NCI-H1417 treated with DMSO at 0.1 percent for 48 hours (cell line): Measurements from ENCODE around the gene TSPAN7.

Experiments
- DNase-seq: peaks from one replicate; lab custom pipeline; 2025; lab: John Stamatoyannopoulos, UW

Gene TSPAN7

DNA sequence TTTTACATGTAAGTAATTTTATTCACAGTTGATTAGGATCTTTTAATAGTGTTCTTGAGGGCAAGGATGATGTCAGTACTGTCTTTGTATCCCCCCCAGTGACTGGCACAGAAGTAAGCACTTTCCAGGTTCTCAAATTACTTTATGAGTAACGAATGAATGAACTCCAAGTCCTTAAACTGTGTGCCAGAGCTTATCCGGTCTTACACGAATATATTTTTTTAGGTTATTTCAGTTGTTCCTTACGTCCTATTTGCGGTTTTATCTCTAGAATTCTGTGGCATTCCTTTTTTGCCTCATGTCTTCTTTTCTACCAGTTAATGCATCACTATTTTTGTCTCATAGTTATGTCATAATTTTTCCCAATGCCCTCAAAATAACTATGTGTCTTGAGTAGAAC is 133.1 kb downstream of the TSPAN7 start:
- DNase-seq: no peak

DNA sequence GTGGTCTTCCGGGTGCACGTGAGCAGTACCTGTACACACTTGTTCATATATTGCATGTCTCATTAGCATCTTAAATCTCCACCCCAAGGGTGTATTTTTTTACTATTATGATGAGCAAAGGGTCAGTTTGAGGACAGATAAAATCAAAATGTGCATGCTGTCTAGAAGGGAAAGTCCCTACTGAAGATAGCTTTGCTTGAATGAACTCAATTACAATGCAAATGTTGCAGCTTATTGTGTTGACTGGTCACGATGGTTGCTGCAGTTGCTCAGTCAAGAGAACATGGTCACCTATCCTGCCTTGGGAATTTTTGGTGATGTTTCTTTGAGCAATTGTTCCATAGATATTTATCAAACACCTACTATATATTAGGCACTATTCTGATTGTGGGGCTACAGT is 136.1 kb downstream of the TSPAN7 start:
- DNase-seq: no peak

DNA sequence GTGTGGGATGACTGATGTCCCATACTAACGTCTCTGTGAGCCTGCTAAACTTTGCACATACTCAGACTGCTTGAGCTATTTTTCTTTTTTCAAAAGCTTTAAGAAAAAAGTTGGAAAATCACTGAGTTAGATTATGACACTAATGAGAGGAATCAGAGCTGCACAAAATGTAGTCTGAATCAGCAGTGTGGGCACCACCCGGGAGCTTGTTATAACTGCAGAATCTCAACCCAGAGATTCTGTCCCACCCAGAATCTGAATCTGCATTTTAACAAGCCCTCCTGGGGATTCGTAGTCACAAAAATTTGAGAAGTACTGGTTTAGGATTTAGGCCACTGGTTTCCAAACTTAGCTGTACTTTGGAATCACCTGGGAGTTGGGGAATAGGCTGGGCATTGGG is 137.8 kb downstream of the TSPAN7 start:
- DNase-seq: no peak

DNA sequence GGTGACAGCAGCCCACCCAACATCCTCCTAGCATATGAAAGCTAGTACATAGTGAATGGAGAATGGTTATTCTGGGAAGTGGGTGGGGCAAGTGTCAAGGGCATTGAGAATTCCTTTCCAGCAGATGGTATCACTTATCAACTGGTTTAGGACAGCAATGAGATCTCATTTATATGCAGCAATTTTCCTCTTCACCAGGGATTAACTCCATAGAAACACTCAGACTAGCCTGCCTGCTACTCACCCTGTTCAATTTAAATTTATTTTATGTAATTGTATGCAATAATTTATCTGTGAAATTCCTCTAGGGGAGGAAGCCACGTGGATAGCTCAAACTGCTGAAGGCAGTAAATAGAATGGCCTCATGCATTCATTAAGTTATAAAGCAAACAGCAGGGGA is 138.4 kb downstream of the TSPAN7 start:
- DNase-seq: no peak

DNA sequence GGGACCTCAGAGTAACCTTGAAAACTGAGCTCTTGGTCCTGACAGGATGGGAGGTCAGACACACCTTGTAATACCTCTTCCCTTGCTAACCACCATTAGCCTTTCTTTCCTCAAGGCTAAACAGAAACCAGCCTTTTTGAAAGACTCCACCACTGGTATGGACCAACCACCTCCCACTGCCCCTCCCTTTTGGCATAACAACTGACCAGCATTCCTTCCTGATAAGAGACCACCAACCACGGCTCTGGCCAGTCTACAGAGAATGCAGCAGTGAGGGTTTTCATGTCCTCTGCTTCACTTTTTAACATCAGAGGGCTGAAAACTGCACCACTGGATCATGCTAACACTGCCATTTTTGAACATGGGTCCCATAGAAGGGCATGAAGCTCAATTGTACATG is 139.7 kb downstream of the TSPAN7 start:
- DNase-seq: no peak

DNA sequence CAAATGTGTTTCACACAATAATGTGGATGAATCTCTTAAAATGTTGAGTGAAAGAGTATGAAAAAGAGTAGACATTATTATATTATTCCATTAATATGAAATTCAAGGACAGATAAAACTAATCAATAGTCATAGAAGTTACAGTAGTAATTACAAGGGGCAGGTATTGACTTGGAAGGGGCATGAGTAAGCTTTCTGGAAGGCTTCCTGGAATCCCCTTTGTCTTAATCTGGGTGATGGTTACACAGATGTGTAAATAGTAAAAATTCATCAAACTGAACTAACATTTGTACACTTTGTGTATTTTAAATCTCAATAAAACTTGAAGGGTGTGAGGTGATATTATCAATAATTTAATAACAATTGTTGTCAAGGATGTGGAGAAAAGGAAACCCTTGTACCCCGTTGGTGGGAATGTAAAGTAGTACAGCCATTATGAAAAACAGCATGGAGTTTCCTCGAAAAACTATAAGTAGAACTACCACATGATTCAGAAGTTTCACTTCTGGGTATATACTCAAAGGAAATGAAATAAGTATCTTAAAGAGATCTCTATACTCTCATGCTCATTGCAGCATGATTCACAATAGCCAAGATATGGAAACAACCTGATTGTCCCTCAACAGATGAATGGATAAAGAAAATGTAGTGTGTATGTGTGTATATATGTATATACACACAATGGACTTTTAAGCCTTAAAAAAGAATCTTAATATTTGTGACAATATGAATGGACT is 143.0 kb downstream of the TSPAN7 start:
- DNase-seq: no peak

DNA sequence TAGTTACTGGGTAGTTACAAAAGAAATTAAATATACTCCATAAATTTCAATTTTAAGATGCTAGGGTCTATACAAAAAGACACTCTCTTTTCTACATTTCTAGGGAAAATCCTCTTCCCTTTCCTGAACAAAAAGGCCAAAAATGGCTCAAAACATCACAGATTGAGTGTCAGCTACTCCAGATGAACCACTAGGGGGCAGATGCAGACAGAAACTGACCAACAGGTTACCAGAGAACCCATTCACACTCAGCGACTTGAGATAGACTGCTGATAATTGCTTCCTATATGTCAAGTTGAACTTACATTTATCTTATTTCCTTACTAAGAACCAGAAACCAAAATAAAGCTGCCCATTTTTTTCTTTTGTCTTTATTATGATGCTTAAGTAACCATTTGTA is 156.5 kb downstream of the TSPAN7 start:
- no peak for DNase-seq

DNA sequence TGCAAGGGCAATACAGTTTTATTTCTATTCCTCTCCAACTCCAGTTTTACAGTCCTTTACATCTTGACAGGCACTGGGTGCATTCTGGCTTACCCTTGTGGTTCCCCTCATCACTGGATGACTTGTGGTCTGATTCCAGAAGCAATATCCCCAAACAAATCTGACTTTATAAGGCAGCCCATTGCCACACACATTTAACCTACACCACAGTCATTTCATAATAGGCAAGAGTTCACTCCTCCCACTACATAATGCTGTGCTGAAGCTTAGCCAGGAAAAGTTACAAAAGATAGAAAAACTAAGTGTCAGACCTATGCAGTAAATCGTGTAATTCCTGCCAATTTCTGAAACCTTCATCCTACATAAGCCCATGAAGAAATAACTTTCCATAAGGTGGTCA is 157.0 kb downstream of the TSPAN7 start:
- no peak for DNase-seq

DNA sequence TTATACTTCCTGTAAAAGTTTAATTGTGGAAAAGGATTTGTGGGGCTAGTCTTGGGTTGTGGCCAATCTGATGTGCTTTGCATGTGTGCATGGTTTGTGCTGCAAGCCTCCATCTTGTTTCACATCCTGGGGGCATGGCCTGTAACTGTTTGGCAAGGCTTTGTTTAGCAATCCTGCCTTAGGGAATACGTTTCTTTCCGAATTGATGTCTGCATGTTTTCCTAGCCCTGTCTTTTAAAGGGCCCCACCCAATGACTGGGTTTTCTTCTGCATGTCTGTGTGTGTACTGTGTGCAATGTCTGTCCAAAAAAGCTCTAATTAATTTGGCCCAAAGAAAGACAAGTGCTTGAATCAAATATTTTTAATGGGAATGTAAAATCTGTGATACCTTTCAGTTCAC is 165.3 kb downstream of the TSPAN7 start:
- DNase-seq: no peak

DNA sequence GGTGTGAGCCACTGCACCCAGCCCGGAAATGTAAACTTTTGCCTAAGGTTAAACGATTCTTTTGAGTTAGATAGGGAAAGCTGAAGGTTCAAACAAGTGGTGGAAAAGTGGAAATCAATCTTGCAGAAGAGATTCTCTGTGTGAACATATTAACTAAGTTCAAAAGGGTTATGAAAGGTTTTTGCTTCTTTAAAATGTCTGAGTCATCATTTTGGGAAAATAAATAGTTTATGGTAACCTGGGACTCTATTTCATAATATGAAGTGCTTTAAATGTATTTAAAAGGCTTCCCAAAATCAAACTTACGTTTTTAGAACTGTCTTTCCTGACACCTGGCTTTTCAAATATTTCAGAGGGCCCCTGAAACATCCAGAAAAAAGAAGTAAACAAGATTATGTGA is 166.3 kb downstream of the TSPAN7 start:
- DNase-seq: no peak

DNA sequence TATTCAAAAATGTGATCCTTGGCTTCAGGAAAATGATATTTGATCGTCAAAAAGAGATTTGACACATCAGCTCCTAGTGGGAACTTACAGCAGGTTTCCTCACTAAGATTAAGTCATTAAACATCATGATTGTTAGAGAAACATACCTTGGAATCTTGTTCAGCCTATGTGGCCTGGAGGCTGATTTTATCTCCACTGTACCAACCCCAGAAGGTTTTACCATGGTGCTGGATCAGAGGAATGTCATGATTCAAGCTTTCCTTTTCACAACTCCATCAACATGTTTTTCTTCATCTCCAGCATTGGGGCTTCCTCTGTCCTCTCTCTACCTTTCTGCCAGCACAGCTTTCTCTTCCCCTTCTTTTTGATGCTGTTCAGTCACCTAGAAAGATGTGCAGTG is 171.5 kb downstream of the TSPAN7 start:
- no peak for DNase-seq
